GM13976 (cell line): ENCODE results near the gene MLPH.

Experiments
- DNase-seq: peaks from one replicate; pipeline ENCODE4 v3.0.0; 2012; ENCODE audit warnings: low spot score
- CTCF ChIP-seq: IDR thresholded peaks from 2 replicates; pipeline ENCODE4 v1.5.1; 2012; ENCODE audit warnings: borderline replicate concordance, mild to moderate bottlenecking; ENCODE audit not compliant: insufficient read depth; ENCODE audit errors: extremely low read depth, missing control alignments, control extremely low read depth
- in situ Hi-C: fragments of 300-500 bp; cut with MboI; formaldehyde crosslinking; loops from one replicate; pipeline ENCODE4 v1.12.0; 2022; ENCODE audit warnings: low sequenced_read_pairs, mixed read lengths, inconsistent platforms; ENCODE audit not compliant: unreplicated experiment

MLPH gene

DNA sequence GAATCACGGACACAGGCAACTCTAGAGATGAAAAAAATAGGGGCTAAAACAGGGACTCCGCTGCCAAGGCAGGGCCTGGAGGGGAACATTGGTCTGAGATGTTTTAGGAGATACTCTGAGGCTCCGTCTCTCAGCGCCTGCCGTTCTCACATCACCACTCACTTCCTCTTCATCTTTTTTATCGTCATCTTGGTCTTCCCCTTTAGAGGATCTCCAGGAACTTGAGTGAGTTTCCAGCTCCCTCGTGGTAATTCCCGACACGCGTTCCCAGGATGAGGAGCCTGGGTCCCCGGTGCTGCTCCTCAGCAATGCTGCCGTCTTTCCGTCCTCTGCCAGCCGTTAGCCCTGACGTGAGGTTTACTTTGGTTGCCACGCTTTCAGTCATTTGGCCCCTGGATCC lies 16.1 kb downstream of the MLPH start:
- DNase-seq, result no peak
- in situ Hi-C loops, result no loop called here
- no peak for TF ChIP-seq CTCF

DNA sequence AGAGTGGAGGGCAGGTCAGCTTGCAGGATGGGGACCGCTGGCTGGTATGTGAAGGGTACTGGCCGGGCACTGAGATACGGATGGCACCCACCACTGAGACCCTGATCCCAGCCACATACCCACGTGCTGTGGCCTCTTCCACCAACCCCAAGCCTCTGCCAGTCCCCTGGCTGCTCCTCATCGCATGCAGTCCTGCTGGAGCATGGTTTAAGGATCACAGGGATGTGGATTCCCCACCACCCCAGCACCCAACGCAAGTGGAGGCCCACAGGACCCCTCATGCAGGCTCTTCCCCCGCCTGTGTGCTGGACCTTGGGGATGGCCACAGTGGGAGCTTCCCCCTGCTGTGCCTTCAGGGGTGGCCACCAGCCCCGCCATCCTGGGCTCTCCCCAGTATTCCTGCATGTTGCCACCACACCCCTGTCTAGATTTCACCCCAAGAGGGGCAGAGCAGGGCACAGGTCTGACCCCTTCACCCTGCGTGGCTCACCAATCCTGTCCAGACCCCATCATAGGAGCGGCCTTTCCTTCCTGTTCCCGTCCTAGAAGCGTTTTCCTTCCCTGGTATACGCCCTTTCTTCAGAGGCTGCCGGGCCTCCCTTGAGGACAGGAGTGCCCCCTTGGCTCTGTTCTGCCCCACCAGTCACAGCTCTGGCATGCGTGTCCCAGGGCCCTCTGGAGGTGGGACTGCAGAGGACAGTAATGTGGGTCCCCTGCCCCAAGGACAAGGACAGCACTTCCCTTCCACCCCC lies 18.3 kb downstream of the MLPH start:
- in situ Hi-C loops, result no loop called here
- DNase-seq, result no peak
- TF ChIP-seq CTCF, result no peak

DNA sequence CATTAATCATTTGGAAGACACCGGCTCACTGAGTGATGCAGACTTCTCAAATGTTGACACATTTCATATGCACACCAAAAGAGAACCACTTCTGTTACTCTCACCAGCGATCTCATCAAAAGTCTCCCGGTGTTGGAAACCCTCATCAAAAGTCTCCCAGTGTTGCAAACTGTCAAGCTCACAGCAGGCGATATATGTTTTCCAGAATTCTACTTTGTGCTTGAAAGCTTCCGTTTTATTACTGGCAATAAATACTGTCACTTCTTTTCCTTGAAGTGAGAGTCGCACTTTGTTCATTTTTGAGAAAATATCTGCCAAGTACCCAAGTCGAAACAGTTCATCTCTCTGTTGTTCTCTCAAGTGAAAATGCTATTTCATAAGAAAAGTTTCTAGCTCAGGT lies 20.5 kb downstream of the MLPH start:
- no peak for TF ChIP-seq CTCF
- in situ Hi-C loops, result no loop called here
- no peak for DNase-seq

DNA sequence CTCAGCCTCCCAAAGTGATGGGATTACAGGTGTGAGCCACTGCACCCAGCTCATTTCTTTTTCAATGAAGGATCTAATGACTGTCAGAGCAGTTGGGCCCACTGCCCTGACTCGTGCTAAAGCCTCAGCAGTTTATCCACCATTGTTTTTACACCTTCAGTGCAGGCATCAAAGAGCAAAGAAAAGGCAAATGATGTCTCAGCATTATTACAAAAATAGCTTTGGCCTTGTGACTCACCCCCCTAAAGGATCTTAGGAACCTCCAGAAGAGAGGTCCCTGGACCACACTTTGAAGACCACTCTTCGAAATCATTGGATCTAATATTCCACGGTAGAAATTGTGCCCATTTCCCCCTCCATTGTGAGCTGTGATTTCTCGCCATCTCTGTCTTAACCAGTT lies 21.3 kb downstream of the MLPH start:
- no peak for DNase-seq
- in situ Hi-C loops, result no loop called here
- TF ChIP-seq CTCF, result no peak

GRCh38 chr2:237509151-237509550 lies 22.1 kb downstream of the MLPH start:
- TF ChIP-seq CTCF, result no peak
- in situ Hi-C loops, result no loop called here
- no peak for DNase-seq

DNA sequence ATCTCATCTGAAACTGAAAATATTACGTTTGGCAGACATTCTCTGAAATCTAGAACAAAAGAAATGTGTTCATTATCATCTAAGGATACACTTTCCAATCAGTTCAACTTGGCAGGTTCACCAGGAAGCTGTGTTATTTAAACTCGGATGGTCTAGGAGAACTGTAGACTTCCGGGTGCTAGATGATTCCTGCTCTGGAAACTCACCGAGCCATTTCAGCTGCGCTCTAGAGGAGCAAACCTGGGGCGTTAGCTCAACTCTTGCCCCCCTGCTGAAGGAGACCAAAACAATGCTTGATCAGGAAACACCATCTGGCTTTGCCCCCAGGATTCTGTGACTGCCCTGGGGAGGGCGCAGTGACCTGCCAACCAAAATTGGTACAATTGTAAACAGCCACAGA lies 22.9 kb downstream of the MLPH start:
- TF ChIP-seq CTCF, result no peak
- DNase-seq, result no peak
- in situ Hi-C loops, result loop anchor here (5.0 kb wide), 1 partner anchor 62 kb away; no protein-coding TSS in a partner anchor
